ENCODE results near the gene RHD. TPM values are rescaled to one million over a fixed set of nuclear protein-coding genes. Genes with fewer than 3 reads are reported as not detected.
"Not testable (repeated sequence)": the region's sequence is repeated elsewhere in the genome, so short reads cannot be mapped to it uniquely, and the experiment has no call there.

RHD gene
- total RNA-seq, 1 donor from 2014 or later, result 2.1 TPM

DNA sequence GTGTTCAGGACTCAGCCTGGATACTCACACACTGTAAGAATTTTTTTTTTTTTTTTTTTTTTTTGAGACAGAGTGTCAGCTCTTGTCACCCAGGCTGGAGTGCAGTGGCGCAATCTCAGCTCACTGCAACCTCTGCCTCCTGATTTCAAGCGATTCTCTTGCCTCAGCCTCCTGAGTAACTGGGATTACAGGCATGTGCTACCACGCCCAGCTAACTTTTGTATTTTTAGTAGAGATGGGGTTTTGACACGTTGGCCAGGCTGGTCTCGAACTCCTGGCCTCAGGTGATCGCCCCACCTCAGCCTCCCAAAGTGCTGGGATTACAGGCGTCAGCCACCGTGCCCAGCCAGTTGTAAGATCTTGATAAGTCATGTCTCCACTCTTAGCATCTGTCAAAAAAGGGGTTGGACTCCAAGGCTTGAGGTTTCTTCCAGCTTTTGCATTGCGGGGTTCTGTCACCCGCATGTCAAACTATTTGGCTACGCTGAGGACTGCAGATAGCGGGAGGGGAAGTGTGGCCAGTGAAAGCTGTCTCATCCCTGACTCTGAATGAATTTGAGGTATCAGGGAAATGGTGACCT lies 97.5 kb downstream of the RHD start:
- not testable (repeated sequence) for H3K27ac ChIP-seq (ENCODE audit: low read depth, low read length); H3K9me3 ChIP-seq (ENCODE audit: control insufficient read depth in 3 of 3, low read length in 3 of 3); H3K9ac ChIP-seq (ENCODE audit: low read depth in 1 of 3, low read length in 3 of 3); H3K27me3 ChIP-seq (ENCODE audit: control insufficient read depth in 3 of 3, insufficient read depth in 3 of 3, low read length in 3 of 3); H3K36me3 ChIP-seq (ENCODE audit: control insufficient read depth in 3 of 3, insufficient read depth in 3 of 3, low read length in 3 of 3); H3K4me1 ChIP-seq (ENCODE audit: control insufficient read depth in 3 of 3, insufficient read depth in 3 of 3, low read length in 3 of 3); H3K4me3 ChIP-seq (ENCODE audit: low read length in 3 of 3)

DNA sequence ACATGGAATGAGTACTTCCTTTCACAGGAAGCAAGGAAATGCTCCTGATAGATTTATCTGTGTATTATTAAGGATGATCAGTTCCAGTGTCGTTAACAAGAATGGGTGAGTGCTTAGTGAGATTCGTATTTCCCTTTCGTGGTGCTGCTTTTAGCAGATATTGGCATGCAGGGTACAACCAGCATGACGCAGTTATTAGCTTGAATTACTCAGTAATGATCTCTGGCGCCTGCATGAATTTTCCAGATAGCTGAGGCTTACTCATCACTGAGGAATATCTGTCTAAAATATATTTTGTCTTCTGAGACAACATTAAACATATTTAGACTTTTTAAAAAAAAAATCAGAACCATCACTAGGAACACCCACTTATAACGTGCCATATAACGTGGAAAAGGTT lies 99.4 kb downstream of the RHD start:
- not testable (repeated sequence) for H3K9ac ChIP-seq (ENCODE audit: low read depth in 1 of 3, low read length in 3 of 3); H3K4me3 ChIP-seq (ENCODE audit: low read length in 3 of 3); H3K27ac ChIP-seq (ENCODE audit: low read depth, low read length); H3K36me3 ChIP-seq (ENCODE audit: control insufficient read depth in 3 of 3, insufficient read depth in 3 of 3, low read length in 3 of 3); H3K27me3 ChIP-seq (ENCODE audit: control insufficient read depth in 3 of 3, insufficient read depth in 3 of 3, low read length in 3 of 3); H3K4me1 ChIP-seq (ENCODE audit: control insufficient read depth in 3 of 3, insufficient read depth in 3 of 3, low read length in 3 of 3); H3K9me3 ChIP-seq (ENCODE audit: control insufficient read depth in 3 of 3, low read length in 3 of 3)

DNA sequence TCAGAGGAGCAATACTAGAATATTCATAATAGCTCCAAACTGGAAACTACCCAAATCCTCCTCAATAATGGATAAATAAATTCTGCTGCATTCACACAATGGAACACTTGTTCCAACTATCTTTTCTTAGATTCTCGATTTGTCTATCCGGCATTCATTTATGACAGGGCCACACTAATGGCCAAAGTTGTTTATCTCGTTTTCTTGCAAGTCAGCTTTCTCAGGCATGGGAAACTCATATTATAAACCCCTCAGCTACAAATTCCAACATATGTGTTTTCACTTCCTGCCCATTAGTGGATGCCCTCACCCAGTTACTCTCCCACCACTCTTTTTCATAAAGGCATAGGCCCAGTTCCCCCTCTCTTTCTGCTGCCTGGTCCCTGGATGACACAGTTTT lies 106.1 kb downstream of the RHD start:
- H3K4me3 ChIP-seq (ENCODE audit: low read length in 3 of 3); H3K4me1 ChIP-seq (ENCODE audit: control insufficient read depth in 3 of 3, insufficient read depth in 3 of 3, low read length in 3 of 3); H3K36me3 ChIP-seq (ENCODE audit: control insufficient read depth in 3 of 3, insufficient read depth in 3 of 3, low read length in 3 of 3); H3K27ac ChIP-seq (ENCODE audit: low read depth, low read length); H3K9ac ChIP-seq (ENCODE audit: low read depth in 1 of 3, low read length in 3 of 3); H3K9me3 ChIP-seq (ENCODE audit: control insufficient read depth in 3 of 3, low read length in 3 of 3); H3K27me3 ChIP-seq (ENCODE audit: control insufficient read depth in 3 of 3, insufficient read depth in 3 of 3, low read length in 3 of 3): not testable (repeated sequence)

Other genes with a start within 250 kb of the RHD start
- 33.9 TPM for gene SYF2, start 40.0 kb upstream of the RHD start, total RNA-seq
- 46.4 TPM for gene RSRP1, start 25.1 kb upstream of the RHD start, total RNA-seq
- 72.0 TPM for gene TMEM50A, start 65.8 kb downstream of the RHD start, total RNA-seq
- gene RHCE, start 148.3 kb downstream of the RHD start, total RNA-seq, result 0.52 TPM
- 16.2 TPM for gene MACO1, start 158.4 kb downstream of the RHD start, total RNA-seq

Measured in skeletal muscle tissue (tissue), 4 donors.